Activated naive CD4-positive, alpha-beta T cell treated with anti-CD3 and anti-CD28 coated beads, Interleukin-2, amount 10 ng/mL, durations not matched to agents 7 days and 5 days (primary cell): ENCODE measurements around the gene CYB561D2.

Experiments used
- CTCF ChIA-PET: fragments of 350-600 bp; sonication (Branson Sonifier 250); formaldehyde crosslinking; loops from one replicate; lab custom pipeline; 2021; ENCODE audit warnings: antibody characterized with exemption; lab: Charles Lee
- DNase-seq: peaks from one replicate; pipeline ENCODE4 v3.0.0-alpha.2; 2020
- H3K27ac Mint-ChIP-seq: one replicate; pipeline ENCODE4 v1.8.0; 2021; ENCODE audit warnings: mild to moderate bottlenecking, moderate library complexity, mixed read lengths
- H3K27me3 Mint-ChIP-seq: one replicate; pipeline ENCODE4 v1.8.0; 2021; ENCODE audit warnings: mild to moderate bottlenecking, mixed read lengths
- H3K36me3 Mint-ChIP-seq: one replicate; pipeline ENCODE4 v1.8.0; 2021; ENCODE audit warnings: mixed read lengths
- H3K4me1 Mint-ChIP-seq: one replicate; pipeline ENCODE4 v1.8.0; 2021; ENCODE audit warnings: mixed read lengths
- H3K4me3 Mint-ChIP-seq: one replicate; pipeline ENCODE4 v1.8.0; 2021; ENCODE audit warnings: mild to moderate bottlenecking, moderate library complexity, mixed read lengths
- H3K9me3 Mint-ChIP-seq: one replicate; pipeline ENCODE4 v1.8.0; 2021; ENCODE audit warnings: mixed read lengths

The CYB561D2 gene

GRCh38 chr3:50372349-50372748 lies 21.7 kb downstream of the CYB561D2 start:
- peaks cover 32% of the 10 kb centered on the region for H3K27me3 Mint-ChIP-seq
- H3K36me3 Mint-ChIP-seq: no peaks in the 10 kb centered on the region
- no peak for DNase-seq
- peaks cover 2% of the 10 kb centered on the region for H3K4me1 Mint-ChIP-seq
- no peak overlapping the region for H3K4me3 Mint-ChIP-seq
- H3K9me3 Mint-ChIP-seq: no peaks in the 10 kb centered on the region
- no peak overlapping the region for H3K27ac Mint-ChIP-seq
- CTCF ChIA-PET: no interaction called here

- no peak for DNase-seq
Observed at GRCh38 chr3:50373146-50374051, 22.7 kb downstream of the CYB561D2 start.

DNA sequence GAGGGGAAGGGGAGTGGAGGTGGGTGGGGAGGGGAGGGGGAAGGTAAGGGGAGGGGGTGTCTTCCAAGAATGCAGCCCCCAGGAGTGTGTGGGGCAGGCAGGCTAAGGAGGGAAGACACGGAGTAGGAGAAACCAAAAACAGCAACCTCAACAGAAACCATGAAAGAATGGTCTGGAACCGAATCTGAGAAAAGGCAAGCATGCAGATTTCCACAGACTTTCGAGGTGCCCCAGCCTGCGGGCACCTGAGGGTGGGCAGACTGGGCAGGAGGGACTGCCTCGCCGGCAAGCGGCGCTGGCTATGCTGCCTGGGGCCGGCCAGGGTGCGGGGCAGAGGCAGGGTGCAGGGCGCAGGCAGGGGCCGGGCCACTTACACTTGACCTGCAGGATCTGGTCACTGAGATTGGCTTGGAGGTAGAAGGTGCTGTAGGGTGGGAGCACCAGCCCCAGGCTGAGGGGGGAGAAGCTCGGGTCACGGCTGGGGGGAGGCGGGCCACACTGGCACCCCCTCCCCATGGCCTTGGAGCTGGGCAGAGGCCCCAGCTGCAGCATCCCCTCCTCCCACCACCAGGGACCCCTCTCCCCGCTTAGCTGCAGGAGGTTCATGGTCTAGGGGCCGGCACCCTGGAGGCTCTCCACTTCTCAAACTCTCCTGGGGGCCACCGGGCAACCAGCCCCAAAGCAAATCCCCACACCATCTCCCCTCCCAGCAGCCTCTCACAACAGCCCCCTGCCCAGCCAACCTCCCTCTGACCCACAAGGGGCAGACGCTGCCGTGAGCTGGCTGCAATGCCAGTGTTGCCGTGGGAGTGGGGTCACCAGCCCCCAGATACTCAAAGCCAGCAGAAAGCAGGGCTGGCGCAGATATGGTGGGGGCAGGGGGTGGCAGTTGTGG lies 23.9 kb downstream of the CYB561D2 start:
- Mint-ChIP-seq H3K4me1 (peaks cover 2% of the 10 kb centered on the region), H3K36me3 (no peaks in the 10 kb centered on the region), H3K4me3 (no peak overlapping the region), H3K9me3 (no peaks in the 10 kb centered on the region), H3K27me3 (peaks cover 26% of the 10 kb centered on the region), H3K27ac (no peak overlapping the region)
- CTCF ChIA-PET: no interaction called here
- no peak for DNase-seq

More at GRCh38 chr3:50373146-50374051, 22.7 kb downstream of the CYB561D2 start:
- H3K27ac Mint-ChIP-seq: no peak overlapping the region
- H3K36me3 Mint-ChIP-seq: no peaks in the 10 kb centered on the region
- H3K9me3 Mint-ChIP-seq: no peaks in the 10 kb centered on the region
- H3K27me3 Mint-ChIP-seq: peaks cover 30% of the 10 kb centered on the region
- CTCF ChIA-PET: no interaction called here
- H3K4me1 Mint-ChIP-seq: peaks cover 2% of the 10 kb centered on the region
- H3K4me3 Mint-ChIP-seq: no peak overlapping the region

DNA sequence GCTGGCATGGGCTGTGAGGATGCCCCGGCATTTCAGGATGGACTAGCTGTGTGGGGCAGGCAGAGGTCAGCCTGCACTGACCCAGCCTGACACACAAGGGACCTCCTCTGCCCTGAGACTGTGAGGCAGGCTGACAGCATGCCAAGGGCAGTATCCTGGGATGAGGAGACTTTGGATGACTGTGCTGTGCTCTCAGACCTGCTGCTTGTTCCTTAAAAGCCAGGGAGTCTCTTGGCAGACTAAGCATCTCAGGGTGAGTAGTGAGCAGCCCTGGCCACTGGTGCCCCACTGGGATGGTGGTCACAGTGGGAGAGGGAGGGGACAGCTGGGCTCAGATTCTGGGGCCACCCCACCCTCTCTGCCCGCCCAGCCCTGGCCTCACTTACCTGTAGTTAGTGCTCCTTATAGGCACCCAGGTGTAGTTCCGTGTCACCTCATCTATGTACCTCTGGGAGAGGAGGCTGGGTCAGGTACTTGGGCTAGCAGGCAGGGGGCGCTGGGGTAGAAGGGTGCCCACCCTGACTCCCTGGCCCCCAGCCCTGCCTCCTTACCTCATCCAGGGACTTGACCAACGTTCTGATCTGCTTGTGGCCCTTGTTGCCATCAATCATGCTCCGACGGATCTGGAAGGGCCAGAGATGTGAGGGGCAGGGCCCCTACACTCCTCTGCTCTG lies 24.7 kb downstream of the CYB561D2 start:
- Mint-ChIP-seq H3K36me3 (no peaks in the 10 kb centered on the region), H3K4me3 (no peak overlapping the region), H3K27me3 (peaks cover 26% of the 10 kb centered on the region), H3K4me1 (peaks cover 2% of the 10 kb centered on the region), H3K27ac (no peak overlapping the region), H3K9me3 (no peaks in the 10 kb centered on the region)
- CTCF ChIA-PET: no interaction called here
- DNase-seq: no peak

GRCh38 chr3:50378024-50378423 lies 27.4 kb downstream of the CYB561D2 start:
- no peak overlapping the region for H3K4me3 Mint-ChIP-seq
- H3K27me3 Mint-ChIP-seq: peaks cover 12% of the 10 kb centered on the region
- no peak overlapping the region for H3K27ac Mint-ChIP-seq
- DNase-seq: no peak
- CTCF ChIA-PET: no interaction called here
- peaks cover 2% of the 10 kb centered on the region for H3K4me1 Mint-ChIP-seq
- H3K36me3 Mint-ChIP-seq: no peaks in the 10 kb centered on the region
- H3K9me3 Mint-ChIP-seq: no peaks in the 10 kb centered on the region

GRCh38 chr3:50378757-50379156 lies 28.1 kb downstream of the CYB561D2 start:
- H3K4me1 Mint-ChIP-seq: no peaks in the 10 kb centered on the region
- H3K9me3 Mint-ChIP-seq: no peaks in the 10 kb centered on the region
- no peaks in the 10 kb centered on the region for H3K36me3 Mint-ChIP-seq
- H3K27me3 Mint-ChIP-seq: peaks cover 7% of the 10 kb centered on the region
- DNase-seq: no peak
- H3K27ac Mint-ChIP-seq: no peak overlapping the region
- CTCF ChIA-PET: no interaction called here
- no peak overlapping the region for H3K4me3 Mint-ChIP-seq

- Mint-ChIP-seq H3K9me3 (no peaks in the 10 kb centered on the region), H3K4me1 (no peaks in the 10 kb centered on the region), H3K36me3 (no peaks in the 10 kb centered on the region), H3K27ac (no peak overlapping the region), H3K27me3 (peaks cover 7% of the 10 kb centered on the region), H3K4me3 (no peak overlapping the region)
- CTCF ChIA-PET: no interaction called here
- DNase-seq: no peak
Observed at GRCh38 chr3:50380405-50381085, 29.9 kb downstream of the CYB561D2 start.

GRCh38 chr3:50381383-50381782 lies 30.7 kb downstream of the CYB561D2 start:
- Mint-ChIP-seq H3K9me3 (no peaks in the 10 kb centered on the region), H3K4me3 (no peak overlapping the region), H3K4me1 (no peaks in the 10 kb centered on the region), H3K27ac (no peak overlapping the region), H3K36me3 (no peaks in the 10 kb centered on the region), H3K27me3 (peaks cover 3% of the 10 kb centered on the region)
- CTCF ChIA-PET: no interaction called here
- DNase-seq: no peak

- Mint-ChIP-seq H3K36me3 (no peaks in the 10 kb centered on the region), H3K4me1 (no peaks in the 10 kb centered on the region), H3K27ac (no peak overlapping the region), H3K4me3 (no peak overlapping the region), H3K27me3 (peaks cover 13% of the 10 kb centered on the region), H3K9me3 (no peaks in the 10 kb centered on the region)
- CTCF ChIA-PET: no interaction called here
- no peak for DNase-seq
Observed at GRCh38 chr3:50382722-50383121, 32.1 kb downstream of the CYB561D2 start.

GRCh38 chr3:50383750-50384149 lies 33.1 kb downstream of the CYB561D2 start:
- Mint-ChIP-seq H3K27me3 (peaks cover 9% of the 10 kb centered on the region), H3K27ac (no peak overlapping the region), H3K4me1 (no peaks in the 10 kb centered on the region), H3K9me3 (no peaks in the 10 kb centered on the region), H3K4me3 (no peak overlapping the region), H3K36me3 (no peaks in the 10 kb centered on the region)
- CTCF ChIA-PET: no interaction called here
- DNase-seq: no peak

DNA sequence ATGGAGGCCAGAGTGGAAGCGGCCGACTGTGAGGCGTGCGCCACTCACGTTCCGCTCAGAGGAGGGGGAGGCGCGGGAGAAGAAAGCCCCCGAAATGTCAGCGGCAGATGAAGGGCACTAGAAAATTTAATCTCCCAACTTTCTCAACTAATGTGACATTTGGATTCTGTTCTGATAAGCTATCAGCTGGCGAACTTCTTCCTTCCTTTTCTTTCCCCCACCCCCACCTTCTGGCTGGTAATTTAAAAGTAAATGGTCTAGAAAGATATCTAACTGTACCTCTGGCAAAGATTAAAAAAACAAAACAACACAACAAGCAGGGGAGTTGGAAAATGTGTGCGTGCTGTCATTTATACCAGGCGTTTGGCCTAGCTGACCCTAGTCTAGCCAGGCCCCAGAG lies 35.1 kb downstream of the CYB561D2 start:
- CTCF ChIA-PET: interaction anchor here (1.1 kb wide), 1 partner anchor 164 kb away, joined by 3 read pairs; no protein-coding TSS in a partner anchor
- no peaks in the 10 kb centered on the region for H3K36me3 Mint-ChIP-seq
- DNase-seq: no peak
- no peak overlapping the region for H3K4me3 Mint-ChIP-seq
- H3K9me3 Mint-ChIP-seq: no peaks in the 10 kb centered on the region
- H3K4me1 Mint-ChIP-seq: no peaks in the 10 kb centered on the region
- no peak overlapping the region for H3K27ac Mint-ChIP-seq
- H3K27me3 Mint-ChIP-seq: peaks cover 9% of the 10 kb centered on the region

DNA sequence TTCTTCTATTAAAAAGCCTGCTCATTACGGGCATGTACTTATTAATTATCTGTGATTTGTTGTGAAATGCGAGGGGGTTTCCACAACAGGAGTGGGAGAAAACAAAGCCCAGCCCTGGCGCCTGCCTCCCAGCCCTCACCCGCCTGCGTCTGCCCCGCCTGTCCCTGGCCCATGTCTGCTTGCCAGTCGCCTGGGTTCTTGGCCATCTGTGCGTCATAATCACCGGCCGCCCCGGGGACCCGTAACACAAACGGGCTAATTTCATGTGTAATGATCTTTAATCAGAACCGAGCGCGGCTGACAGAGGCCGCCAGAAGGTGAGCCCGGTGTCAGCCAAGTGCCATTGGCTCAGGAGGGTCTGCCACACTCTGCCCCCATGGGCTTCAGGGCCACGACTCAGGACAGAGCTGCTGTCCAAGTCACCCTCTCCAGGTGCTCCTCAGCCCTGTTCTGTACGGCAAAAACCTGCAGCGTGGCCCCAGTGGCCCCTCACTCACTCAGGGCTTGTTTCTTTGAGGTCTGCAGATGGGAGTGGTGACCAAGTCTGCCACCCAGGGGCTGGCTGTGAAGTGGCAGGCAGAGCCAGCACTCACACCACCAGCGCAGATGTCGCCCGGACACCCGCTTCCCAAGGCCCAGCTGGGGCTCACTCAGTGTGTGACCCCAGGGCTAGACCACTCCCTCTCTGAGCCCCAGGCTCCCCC lies 37.5 kb downstream of the CYB561D2 start:
- no peak overlapping the region for H3K4me3 Mint-ChIP-seq
- no peak for DNase-seq
- no peak overlapping the region for H3K27ac Mint-ChIP-seq
- no peaks in the 10 kb centered on the region for H3K36me3 Mint-ChIP-seq
- H3K9me3 Mint-ChIP-seq: no peaks in the 10 kb centered on the region
- peaks cover 9% of the 10 kb centered on the region for H3K27me3 Mint-ChIP-seq
- no peaks in the 10 kb centered on the region for H3K4me1 Mint-ChIP-seq
- CTCF ChIA-PET: no interaction called here

GRCh38 chr3:50388720-50389413 lies 38.2 kb downstream of the CYB561D2 start:
- CTCF ChIA-PET: no interaction called here
- no peak for DNase-seq
- Mint-ChIP-seq H3K27ac (no peak overlapping the region), H3K4me3 (no peak overlapping the region), H3K27me3 (peaks cover 9% of the 10 kb centered on the region), H3K9me3 (no peaks in the 10 kb centered on the region), H3K36me3 (no peaks in the 10 kb centered on the region), H3K4me1 (no peaks in the 10 kb centered on the region)
